B cell (primary cell): ENCODE measurements around the gene CD8A.

Experiments
- EZH2 ChIP-seq: IDR thresholded peaks from 2 replicates; pipeline ENCODE4 v1.6.1; 2012; ENCODE audit warnings: borderline replicate concordance, low read depth, mild to moderate bottlenecking, moderate library complexity, low read length; ENCODE audit not compliant: insufficient read depth, poor library complexity, severe bottlenecking
- TF ChIP-seq, protein P1 (sequence below): fragments of 200-600 bp; IDR thresholded peaks from one replicate; pipeline ENCODE4 v1.8.0; 2022; ENCODE audit warnings: antibody characterized with exemption, mild to moderate bottlenecking

DNA sequence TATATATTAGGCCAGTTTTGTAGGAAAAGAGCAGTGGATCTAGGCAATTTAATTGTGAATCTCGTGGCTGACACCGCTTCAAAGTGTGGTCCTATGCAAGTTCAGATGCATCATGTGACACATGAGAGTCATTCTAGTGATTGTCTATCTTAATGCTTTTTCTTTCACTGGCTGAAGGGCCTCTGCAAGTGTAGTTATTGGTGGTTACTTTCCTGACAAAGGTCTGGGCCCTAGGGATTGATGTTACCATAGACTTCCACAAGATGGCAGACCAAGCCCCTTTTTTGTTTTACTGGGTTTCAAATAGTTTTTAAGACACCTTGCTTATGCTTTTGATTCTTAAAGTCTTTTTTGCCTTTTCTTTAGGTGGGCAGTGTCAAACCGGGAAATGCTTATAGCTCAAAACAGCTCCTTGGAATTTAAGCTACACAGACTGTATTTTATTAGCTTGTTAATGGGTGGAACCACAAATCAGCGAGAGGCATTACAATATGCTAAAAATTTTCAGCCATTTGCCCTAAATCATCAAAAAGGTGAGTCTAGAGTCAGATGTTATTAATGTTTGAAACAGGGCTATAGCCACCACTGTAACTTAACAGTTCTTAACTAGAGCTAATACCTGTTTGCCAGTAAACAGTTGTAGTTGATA lies 25.9 kb downstream of the CD8A start:
- TF ChIP-seq, protein P1, sequence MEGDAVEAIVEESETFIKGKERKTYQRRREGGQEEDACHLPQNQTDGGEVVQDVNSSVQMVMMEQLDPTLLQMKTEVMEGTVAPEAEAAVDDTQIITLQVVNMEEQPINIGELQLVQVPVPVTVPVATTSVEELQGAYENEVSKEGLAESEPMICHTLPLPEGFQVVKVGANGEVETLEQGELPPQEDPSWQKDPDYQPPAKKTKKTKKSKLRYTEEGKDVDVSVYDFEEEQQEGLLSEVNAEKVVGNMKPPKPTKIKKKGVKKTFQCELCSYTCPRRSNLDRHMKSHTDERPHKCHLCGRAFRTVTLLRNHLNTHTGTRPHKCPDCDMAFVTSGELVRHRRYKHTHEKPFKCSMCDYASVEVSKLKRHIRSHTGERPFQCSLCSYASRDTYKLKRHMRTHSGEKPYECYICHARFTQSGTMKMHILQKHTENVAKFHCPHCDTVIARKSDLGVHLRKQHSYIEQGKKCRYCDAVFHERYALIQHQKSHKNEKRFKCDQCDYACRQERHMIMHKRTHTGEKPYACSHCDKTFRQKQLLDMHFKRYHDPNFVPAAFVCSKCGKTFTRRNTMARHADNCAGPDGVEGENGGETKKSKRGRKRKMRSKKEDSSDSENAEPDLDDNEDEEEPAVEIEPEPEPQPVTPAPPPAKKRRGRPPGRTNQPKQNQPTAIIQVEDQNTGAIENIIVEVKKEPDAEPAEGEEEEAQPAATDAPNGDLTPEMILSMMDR, result peak; percentile 77
- no peak for TF ChIP-seq EZH2
